Stimulated activated CD8-positive, alpha-beta memory T cell treated with anti-CD3 and anti-CD28 coated beads, Interleukin-7, amount 100 ng/mL, for 48 hours (primary cell): ENCODE data around the gene IGFL2.
"Not testable (repeated sequence)": the region's sequence is repeated elsewhere in the genome, so short reads cannot be mapped to it uniquely, and the experiment has no call there.

Experiments used
- DNase-seq, 2 donors: peaks; one replicate each; pipeline ENCODE4 v3.0.0-alpha.2; 2020; ENCODE audit warnings: low read depth in 1 of 2; ENCODE audit errors: extremely low read depth in 1 of 2

IGFL2 gene

GRCh38 chr19:46141421-46141820, 6.6 kb upstream of the IGFL2 start:
- DNase-seq = no peak

DNA sequence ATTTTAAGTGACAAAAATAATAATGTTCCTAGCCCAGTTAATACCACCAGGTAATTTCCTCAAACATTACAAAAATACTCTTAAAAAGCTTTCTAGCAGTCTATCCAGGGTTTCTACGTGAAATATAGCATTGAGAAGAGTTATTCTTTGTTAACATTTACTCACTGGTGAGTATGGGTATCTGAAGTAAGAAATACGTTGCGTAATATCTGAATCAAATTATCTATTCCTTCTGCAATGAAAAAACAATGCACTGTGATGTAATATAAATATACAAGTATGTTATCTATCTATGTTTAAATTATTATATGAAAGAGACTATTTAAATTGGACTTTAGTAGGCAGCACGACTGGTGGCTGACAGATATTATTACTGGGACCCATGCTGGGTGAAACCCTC, 5.7 kb upstream of the IGFL2 start:
- no peak for DNase-seq

GRCh38 chr19:46144756-46145155, 3.3 kb upstream of the IGFL2 start:
- no peak for DNase-seq

DNA sequence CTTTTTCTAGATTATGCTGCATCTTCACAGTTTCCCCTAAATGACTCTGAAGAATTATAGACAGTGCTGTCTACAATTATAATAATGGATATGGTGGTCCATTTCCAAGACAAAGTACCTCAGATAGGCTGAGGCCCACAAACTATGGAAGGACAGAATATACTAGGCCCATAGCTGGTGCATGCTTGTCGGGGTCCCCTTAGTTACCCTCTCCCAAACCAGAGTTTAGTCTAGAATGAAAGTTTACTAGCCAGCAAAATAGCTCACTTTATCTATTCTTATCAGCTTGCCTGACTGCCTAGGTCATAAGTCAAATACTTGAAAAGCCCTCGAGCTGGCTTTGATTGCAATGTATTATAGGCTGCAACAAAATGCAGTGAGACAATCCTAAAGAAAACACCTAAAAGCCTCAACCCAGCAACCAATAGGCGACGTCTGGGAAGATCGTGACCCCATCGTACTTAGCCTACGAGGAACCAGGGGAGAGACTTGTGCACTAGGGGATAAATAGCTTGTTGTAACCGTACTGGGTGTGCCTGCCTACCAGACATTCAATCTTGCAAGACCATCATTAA, 785 bp upstream of the IGFL2 start:
- DNase-seq = no peak

GRCh38 chr19:46150606-46151005, 2.6 kb downstream of the IGFL2 start:
- DNase-seq = no peak

DNA sequence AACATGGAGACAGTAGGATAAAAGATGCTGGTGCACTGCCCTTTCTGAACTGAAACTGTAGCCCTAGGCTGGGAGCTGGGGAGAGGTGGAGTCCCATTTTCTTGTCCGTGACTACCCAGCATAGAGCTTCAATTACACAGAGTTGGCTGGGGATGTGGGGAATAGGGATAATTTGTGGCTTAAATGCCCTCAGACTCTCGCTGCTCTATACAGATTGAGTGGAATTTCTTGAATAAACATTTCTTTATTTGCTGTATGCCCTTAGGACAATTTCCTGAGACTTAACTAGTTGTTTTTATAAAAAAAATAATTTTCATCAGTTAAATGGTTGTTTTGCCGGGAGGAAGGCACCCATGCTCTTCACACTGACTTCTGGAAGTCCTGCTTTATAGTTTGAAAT, 7.2 kb downstream of the IGFL2 start:
- no peak for DNase-seq

- no peak for DNase-seq
Observed at GRCh38 chr19:46159418-46160232, 11.6 kb downstream of the IGFL2 start.

- DNase-seq = no peak
Observed at GRCh38 chr19:46160233-46160775, 12.3 kb downstream of the IGFL2 start.

DNA sequence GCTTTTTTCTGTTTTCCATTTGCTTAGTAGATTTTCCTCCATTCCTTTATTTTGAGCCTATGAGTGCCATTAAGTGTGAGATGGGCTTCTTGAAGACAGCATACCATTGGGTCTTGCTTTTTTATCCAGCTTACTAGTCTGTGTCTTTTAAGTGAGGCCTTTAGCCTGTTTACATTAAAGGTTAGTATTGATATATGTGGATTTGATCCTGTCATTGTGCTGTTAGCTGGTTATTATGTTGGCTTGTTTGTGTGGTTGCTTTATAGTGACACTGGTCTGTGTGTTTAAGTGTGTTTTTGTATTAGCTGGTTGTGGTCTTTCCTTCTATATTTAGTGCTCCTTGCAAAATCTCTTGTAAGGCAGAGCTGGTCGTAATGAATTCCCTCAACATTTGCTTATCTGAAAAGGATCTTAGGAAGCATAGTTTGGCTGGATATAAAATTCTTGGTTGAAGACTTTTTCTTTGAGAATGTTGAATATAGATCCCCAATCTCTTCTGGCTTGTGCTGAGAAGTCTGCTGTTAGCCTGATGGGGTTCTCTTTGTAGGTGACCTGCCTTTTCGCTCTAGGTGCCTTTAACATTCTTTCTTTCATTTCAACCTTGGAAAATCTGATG, 13.7 kb downstream of the IGFL2 start:
- DNase-seq = not testable (repeated sequence)

GRCh38 chr19:46162731-46163130, 14.7 kb downstream of the IGFL2 start:
- DNase-seq = no peak

GRCh38 chr19:46173886-46174480, 25.9 kb downstream of the IGFL2 start:
- no peak for DNase-seq

DNA sequence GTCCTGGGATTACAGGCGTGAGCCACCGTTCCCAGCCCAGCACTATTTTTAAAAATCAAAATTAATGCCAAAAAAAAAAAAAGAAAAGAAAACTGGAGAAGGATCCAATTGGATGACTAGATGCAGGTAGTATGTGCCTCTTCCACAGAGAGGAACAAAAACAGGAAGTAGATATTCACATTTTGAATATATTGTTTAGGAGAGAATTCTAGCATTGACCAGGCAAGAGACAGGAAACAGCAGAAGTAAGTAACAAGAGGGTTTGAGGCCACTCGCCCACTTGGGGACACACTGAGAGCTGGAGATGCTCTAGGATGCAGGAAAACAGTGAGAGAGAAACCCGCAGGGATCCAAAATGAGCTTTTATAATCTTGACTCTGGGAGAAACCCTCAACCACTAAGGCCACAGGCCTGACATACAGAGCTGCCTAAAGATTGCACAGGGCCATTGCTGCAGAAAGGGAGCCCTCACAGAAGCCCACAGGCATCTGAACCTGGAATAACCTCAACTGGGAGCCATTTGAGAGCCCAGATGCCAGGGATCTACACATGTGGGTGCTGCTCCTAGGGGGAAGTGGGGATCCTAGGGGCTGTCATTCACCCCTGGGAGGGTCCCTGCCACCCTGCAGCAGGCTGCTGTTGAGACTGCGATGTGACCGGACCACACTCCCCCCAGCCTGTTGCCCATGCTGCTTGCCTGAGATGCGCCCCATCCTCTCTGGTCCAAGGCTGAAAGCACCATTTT, 28.2 kb downstream of the IGFL2 start:
- no peak for DNase-seq

DNA sequence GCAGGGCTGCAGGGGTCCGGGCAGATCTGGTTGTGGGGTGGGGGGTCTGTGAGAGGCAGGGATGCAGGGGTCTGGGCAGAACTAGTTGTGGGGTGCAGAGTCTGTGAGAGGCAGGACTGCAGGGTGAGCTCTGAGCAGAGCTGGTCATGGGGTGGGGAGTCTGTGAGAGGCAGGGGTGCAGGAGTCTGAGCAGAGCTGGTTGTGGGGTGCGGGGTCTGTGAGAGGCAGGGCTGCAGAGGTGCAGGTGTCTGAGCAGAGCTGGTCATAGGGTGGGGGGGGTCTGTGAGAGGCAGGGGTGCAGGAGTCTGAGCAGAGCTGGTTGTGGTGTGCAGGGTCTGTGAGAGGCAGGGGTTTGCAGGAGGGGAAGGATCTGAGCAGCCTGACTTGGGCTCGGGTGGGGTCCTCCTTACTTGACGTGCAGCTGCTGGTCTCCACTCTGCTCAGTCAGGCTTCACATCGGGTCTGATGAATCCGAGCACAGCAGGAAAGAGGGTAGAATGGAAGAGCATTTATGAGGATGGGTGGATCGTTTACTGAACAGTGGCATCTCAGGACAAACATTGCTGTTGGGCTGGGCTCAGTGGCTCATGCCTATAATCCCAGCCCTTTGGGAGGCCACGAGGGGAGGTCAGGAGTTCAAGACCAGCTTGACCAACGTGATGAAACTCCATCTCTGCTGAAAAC, 31.2 kb downstream of the IGFL2 start:
- no peak for DNase-seq

DNA sequence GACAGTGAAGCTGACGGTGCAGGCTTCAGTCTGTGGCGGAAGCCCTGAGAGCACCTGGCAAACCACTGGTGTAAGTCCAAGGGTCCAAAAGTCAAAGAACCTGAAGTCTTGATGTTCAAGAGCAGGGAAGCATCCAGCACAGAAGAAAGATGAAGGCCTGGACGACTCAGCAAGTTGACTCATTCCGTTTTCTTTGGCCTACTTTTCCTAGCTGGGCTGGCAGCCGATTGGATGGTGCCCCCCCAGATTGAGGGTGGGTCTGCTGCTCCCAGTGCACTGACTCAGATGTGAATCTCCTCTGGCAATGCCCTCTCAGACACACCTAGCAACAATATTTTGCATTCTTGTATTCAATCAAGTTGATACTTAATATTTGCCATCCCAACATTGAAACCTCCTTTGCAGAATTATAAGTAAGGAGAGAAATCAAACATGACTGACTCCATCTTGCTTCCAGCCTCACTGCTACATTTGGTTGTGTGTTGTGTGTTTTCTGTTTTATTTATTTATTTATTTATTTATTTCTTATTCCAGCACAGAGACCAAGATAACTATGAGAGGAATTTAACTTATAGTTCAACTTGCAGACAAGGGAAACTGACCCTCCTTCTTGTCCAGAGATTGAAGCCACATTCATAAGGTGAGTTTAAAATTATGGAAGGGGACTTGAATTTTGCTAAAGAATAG, 32.8 kb downstream of the IGFL2 start:
- no peak for DNase-seq

- peak in 1 of 2 donors; percentile 15 for DNase-seq
Observed at GRCh38 chr19:46181388-46181779, 33.3 kb downstream of the IGFL2 start.

GRCh38 chr19:46182476-46182875, 34.4 kb downstream of the IGFL2 start:
- no peak for DNase-seq

GRCh38 chr19:46184775-46185710, 37.0 kb downstream of the IGFL2 start:
- not testable (repeated sequence) for DNase-seq

DNA sequence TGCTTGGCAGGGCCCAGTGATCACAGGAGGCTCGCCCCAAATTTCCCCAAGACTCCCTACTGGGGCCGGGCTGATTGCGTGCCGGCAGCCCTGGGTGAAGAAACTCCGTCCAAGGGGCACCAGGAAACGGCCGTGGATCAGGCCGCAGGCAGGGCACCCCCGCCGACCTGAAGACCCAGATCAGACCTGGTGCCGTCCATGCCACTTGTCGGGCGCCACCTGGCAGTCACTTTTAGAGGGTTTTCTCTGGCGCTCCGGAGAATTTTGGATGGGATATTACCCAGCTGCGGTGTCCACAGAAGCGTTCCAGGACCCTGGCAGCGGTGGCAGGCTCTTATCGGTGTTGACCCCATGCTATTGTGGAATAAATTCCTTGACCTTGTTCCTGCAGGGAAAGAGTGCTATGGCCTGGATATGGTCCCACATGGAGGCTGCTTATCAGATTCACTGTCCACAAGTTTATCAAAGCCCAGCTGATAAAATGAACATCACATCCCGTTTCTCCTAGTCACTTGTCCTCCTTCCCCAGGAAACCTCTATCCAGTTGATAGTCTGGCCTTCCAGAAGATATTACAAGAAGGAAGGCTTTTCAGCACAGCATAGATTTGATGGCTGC, 38.2 kb downstream of the IGFL2 start:
- DNase-seq = no peak
